Dermis microvascular lymphatic vessel endothelial cell (primary cell): Measurements from ENCODE around the gene DCST1. TPM values are rescaled to one million over a fixed set of nuclear protein-coding genes. Genes with fewer than 3 reads are reported as not detected.

Experiments used
- DNase-seq, 2 donors: peaks; one replicate each; pipeline versions ENCODE4 v3.0.0 to v3.0.0-alpha.2; 2010; ENCODE audit warnings: low read depth in 2 of 2
- total RNA-seq: library from RNA; depleted of rRNA; stranded (reverse); fragments of >200 nt; gene quantifications from 2 replicates; pipeline ENCODE4 v1.2.1, GENCODE V29; 2014

Gene DCST1
- total RNA-seq, 1 donor from 2014 or later, result not detected

- peak in 1 of 2 donors; percentile 45 for DNase-seq
Observed at GRCh38 chr1:155085504-155086127, 52.0 kb downstream of the DCST1 start.

GRCh38 chr1:155086128-155086741 lies 52.6 kb downstream of the DCST1 start:
- DNase-seq, result peak in 1 of 2 donors; percentile 57

DNA sequence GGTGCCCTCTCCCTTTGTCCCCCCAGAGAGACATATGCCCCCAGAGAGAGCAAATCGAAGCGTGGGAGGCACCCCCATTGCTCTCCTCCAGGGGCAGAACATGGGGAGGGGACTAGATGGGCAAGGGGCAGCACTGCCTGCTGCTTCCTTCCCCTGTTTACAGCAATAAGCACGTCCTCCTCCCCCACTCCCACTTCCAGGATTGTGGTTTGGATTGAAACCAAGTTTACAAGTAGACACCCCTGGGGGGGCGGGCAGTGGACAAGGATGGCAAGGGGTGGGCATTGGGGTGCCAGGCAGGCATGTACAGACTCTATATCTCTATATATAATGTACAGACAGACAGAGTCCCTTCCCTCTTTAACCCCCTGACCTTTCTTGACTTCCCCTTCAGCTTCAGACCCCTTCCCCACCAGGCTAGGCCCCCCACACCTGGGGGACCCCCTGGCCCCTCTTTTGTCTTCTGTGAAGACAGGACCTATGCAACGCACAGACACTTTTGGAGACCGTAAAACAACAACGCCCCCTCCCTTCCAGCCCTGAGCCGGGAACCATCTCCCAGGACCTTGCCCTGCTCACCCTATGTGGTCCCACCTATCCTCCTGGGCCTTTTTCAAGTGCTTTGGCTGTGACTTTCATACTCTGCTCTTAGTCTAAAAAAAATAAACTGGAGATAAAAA lies 53.4 kb downstream of the DCST1 start:
- DNase-seq, result no peak

DNA sequence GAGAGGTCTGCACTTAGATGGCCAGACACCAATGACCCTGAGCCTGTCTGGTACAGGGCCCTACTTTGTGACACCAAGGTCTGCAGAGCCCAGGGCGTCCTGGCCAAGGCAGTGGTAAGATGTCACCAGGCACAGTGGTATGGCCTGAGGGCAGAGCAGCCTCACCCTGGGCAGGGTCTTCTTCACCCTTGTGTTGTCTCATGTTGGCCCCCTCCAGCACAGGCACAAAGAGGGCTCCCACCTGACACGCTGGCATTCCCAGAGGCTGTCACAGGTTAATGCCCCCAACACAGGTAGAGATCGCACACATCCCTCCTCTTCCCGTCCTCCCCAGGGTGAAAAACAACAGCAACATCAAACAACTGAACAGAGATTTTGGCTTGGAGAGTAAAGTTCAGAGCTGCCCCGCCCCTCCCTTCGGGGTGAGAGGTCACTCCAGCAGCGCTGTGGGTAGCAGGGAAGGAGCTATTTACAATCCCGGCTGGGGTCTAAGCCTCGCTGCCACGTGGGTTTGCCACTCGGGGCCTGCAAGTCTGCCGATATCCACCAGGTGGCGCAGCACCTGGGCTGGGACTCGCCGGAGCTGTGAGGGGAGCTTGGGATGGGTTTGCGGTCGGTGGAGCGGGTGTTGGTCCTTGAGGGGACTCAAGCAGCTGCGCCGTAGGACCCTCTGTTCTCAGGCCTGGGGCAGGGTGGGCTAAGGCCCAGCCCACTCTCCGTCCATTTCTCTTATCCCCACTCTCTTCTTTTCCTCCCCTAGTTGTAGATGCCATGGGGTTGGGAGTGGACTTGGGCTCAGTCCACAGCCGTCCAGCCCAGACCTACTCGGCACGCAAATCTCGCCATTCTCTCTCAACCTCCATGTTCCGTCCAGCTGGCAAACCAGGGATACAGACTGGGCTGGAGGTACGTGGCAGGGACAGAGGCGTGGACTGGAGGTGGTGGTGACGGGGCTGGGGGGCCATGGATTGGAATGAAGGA lies 57.7 kb downstream of the DCST1 start:
- peak; percentile 52 to 76 for DNase-seq

- no peak for DNase-seq
Observed at GRCh38 chr1:155092131-155092530, 58.5 kb downstream of the DCST1 start.

DNA sequence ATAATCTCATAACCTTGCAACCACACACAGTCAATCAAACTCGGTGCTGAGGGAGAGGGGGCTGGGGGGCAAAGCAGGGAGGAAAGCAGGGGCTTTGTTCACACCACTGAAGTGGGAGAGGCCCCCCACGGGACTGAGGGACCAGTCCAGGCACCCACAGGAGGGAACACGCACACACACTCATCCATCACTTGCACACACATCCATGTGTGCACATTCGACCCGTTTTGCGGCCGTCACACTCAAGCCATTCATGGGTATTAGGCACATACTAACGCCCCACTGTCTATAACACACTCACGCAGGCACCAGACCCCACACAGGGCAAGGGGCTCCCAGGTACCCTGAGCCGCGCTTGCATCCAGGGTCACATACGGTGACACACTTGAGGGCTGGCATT lies 59.0 kb downstream of the DCST1 start:
- DNase-seq, result no peak

DNA sequence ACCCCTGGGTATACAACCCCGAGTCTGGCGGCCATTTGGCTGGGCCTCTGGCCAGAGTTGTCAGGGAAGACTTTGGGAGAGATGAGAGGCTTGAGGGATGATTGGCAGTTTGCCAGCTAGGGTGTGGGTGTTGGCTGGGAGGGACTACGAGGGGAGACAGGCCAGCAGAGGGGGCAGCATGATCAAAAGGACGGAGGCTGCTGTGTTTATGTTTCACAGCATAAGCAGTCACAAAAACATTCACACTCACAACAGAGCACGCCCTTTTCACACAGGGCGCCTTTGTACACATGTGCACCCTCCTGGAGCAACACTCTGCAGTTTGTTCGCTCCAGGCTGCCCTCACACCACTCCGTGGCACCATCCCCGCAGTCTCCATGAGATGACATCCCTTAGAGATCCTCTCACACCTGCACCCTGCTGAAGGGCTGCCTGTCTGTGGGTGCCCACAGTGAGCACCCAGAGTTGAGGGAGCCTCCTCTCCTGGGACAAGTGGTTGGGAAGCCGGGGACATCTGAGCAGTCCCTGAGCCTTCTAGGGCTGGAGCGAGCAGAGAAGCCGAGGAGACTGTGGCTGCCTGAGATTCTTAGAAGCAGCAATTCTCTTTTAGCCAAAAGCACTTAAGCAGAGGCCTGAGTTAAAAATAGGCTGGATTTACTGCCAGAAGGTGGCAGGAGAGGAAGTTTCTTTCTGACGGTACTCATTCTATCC lies 60.4 kb downstream of the DCST1 start:
- DNase-seq, result peak; percentile 43 to 77

DNA sequence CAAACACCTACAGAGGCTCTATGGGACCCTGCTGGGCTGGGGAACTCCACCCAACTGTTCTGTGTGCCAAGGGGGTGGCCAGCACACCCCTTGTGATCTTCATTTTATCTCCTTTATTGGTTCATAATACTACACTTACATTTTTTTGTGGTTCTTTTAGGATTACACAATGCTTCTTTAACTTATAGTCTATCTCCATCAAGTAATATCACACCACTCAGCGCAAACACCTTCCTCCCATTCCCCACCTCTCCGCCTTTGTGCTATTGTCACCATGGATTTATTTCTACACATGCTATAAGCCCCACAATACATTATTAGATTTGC lies 61.0 kb downstream of the DCST1 start:
- DNase-seq, result no peak

DNA sequence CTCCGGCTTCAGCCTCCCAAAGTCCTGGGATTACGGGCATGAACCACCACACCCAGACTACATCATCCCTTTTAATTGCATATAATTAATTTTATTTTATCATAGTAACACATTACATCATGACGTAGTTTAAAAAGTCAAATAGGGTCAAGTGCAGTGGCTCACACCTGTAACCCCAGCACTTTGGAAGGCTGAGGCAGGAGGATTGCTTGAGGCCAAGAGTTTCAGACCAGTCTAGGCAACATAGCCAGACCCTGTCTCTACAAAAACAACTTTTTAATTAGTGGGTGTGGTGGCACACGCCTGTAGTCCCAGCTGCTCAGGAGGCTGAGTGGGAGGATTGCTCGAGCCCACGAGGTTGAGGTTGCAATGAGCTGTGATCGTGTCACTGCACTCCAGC lies 65.7 kb downstream of the DCST1 start:
- no peak for DNase-seq

Other genes starting within 250 kb of the DCST1 start
- 1.0 and 1.8 TPM in 2 replicates for gene KCNN3, start 163.5 kb upstream of the DCST1 start, total RNA-seq
- gene PMVK, start 97.1 kb upstream of the DCST1 start, total RNA-seq, result 8.6 and 12.0 TPM in 2 replicates
- gene PBXIP1, start 77.7 kb upstream of the DCST1 start, total RNA-seq, result 83.6 and 101 TPM in 2 replicates
- gene PYGO2, start 72.0 kb upstream of the DCST1 start, total RNA-seq, result 6.6 and 12.6 TPM in 2 replicates
- gene SHC1, start 63.1 kb upstream of the DCST1 start, total RNA-seq, result 217 and 297 TPM in 2 replicates
- gene CKS1B, start 59.1 kb upstream of the DCST1 start, total RNA-seq, result 63.2 and 73.7 TPM in 2 replicates
- gene FLAD1, start 50.5 kb upstream of the DCST1 start, total RNA-seq, result 17.1 and 21.5 TPM in 2 replicates
- 0.13 and 0.38 TPM in 2 replicates for gene LENEP, start 40.2 kb upstream of the DCST1 start, total RNA-seq
- gene ZBTB7B, start 31.0 kb upstream of the DCST1 start, total RNA-seq, result 6.3 and 10.6 TPM in 2 replicates
- under 0.01 and 0.13 TPM in 2 replicates for gene DCST2, start within 50 bp of the DCST1 start, total RNA-seq
- 176 and 178 TPM in 2 replicates for gene ADAM15, start 17.5 kb downstream of the DCST1 start, total RNA-seq
- 12.2 and 17.4 TPM in 2 replicates for gene EFNA4, start 29.9 kb downstream of the DCST1 start, total RNA-seq
- 1.3 and 1.6 TPM in 2 replicates for gene EFNA3, start 45.0 kb downstream of the DCST1 start, total RNA-seq
- 132 and 215 TPM in 2 replicates for gene EFNA1, start 94.1 kb downstream of the DCST1 start, total RNA-seq
- 48.5 and 48.7 TPM in 2 replicates for gene SLC50A1, start 102.0 kb downstream of the DCST1 start, total RNA-seq
- gene DPM3, start 106.7 kb downstream of the DCST1 start, total RNA-seq, result 24.7 and 40.4 TPM in 2 replicates
- 126 and 157 TPM in 2 replicates for gene KRTCAP2, start 139.5 kb downstream of the DCST1 start, total RNA-seq
- 1.8 and 1.9 TPM in 2 replicates for gene TRIM46, start 140.0 kb downstream of the DCST1 start, total RNA-seq
- 11.0 and 19.5 TPM in 2 replicates for gene THBS3, start 174.1 kb downstream of the DCST1 start, total RNA-seq
- 32.7 and 36.1 TPM in 2 replicates for gene MTX1, start 174.9 kb downstream of the DCST1 start, total RNA-seq
- gene ENTREP3, start 221.7 kb downstream of the DCST1 start, total RNA-seq, result 3.0 and 4.2 TPM in 2 replicates
- 24.8 and 46.4 TPM in 2 replicates for gene SCAMP3, start 228.5 kb downstream of the DCST1 start, total RNA-seq
- gene CLK2, start 239.7 kb downstream of the DCST1 start, total RNA-seq, result 13.6 and 23.4 TPM in 2 replicates
- 0.38 and 0.51 TPM in 2 replicates for gene HCN3, start 243.6 kb downstream of the DCST1 start, total RNA-seq